ENCODE results near the gene TNNC2. TPM values are rescaled to one million over a fixed set of nuclear protein-coding genes. Genes with fewer than 3 reads are reported as not detected.
"Not testable (repeated sequence)": the region's sequence is repeated elsewhere in the genome, so short reads cannot be mapped to it uniquely, and the experiment has no call there.

The TNNC2 gene
- 1 to 10 TPM in 2 of 4 donors, not detected in 2; 2.7 to 3.5 TPM for total RNA-seq

DNA sequence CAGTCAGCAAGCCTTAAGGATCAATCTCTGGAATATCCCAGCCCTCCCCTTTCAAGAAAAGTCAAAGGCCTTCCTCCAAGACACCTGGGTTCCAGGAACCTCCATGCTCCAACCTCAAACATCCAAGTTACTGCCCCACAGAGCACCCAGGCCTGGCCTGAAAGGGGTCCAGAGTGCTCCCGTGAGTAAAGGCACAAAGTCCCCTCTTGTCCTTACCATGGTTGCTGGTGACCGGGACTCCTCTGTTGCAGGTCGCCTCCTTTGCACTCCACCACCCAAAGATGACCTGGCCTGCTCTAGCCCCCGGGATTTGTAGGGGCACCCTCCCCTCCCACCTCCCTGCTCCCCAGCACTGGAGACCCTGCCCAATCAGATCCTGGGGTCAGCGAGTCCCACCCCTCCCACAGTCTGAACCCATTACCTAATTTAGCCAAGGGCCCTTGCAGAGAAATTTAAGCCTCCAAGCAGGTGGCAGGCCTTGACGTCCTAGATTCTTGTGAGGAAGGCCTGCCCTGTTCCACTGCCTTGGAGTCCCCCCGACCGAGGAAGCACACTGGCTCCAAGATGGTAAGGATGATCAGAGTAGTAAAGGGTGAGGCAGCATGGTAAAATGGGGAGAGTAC is at the start of gene TNNC2:
Gene TNNC2 (minus strand): TSS at position 283 of the 623 bp plus-strand sequence. CDS start 64 bp downstream, at position 219.
- H3K9me3 ChIP-seq, result no peaks in the 10 kb centered on the region
- TF ChIP-seq POLR2A (IDR thresholded peaks at IDR 0.05), result no peak
- TF ChIP-seq, protein P1, sequence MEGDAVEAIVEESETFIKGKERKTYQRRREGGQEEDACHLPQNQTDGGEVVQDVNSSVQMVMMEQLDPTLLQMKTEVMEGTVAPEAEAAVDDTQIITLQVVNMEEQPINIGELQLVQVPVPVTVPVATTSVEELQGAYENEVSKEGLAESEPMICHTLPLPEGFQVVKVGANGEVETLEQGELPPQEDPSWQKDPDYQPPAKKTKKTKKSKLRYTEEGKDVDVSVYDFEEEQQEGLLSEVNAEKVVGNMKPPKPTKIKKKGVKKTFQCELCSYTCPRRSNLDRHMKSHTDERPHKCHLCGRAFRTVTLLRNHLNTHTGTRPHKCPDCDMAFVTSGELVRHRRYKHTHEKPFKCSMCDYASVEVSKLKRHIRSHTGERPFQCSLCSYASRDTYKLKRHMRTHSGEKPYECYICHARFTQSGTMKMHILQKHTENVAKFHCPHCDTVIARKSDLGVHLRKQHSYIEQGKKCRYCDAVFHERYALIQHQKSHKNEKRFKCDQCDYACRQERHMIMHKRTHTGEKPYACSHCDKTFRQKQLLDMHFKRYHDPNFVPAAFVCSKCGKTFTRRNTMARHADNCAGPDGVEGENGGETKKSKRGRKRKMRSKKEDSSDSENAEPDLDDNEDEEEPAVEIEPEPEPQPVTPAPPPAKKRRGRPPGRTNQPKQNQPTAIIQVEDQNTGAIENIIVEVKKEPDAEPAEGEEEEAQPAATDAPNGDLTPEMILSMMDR (IDR thresholded peaks at IDR 0.05), result no peak
- no peaks in the 10 kb centered on the region for H3K27me3 ChIP-seq
- no peak for DNase-seq
- H3K27ac ChIP-seq, result no peak within 1 kb of the TSS
- peaks cover 5 to 26% (median 8%) of the 10 kb centered on the region in 4 donors for H3K4me1 ChIP-seq
- H3K36me3 ChIP-seq, result no peaks in the 10 kb centered on the region
- no peak within 1 kb of the TSS for H3K4me3 ChIP-seq

DNA sequence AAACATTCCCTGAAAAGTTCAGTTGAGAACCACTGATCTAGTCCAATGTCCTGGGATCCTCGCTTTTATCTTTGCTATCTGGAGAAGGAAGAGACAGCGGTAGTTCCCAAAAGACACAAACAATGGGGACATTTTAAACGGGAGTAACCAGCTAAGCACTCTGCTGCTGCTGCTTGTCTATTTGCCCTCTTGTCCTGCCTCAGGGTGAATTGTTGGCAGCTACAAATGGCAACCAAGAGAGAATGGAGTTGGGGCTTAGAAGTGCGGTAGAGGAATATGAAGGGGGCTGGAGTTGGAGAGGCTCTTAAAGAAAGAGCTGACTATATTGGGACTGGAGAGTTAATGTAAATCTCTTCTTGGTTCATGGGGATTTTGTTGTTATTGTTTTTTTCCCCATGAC is 47.5 kb upstream of the TNNC2 start:
- Histone ChIP-seq H3K9me3 (no peaks in the 10 kb centered on the region), H3K27me3 (no peaks in the 10 kb centered on the region), H3K4me3 (no peak overlapping the region), H3K27ac (no peak overlapping the region), H3K36me3 (peaks cover 0 to 18% (median 0%) of the 10 kb centered on the region in 3 donors), H3K4me1 (no peaks in the 10 kb centered on the region)
- no peak for TF ChIP-seq POLR2A (IDR thresholded peaks at IDR 0.05)
- TF ChIP-seq, protein P1 (IDR thresholded peaks at IDR 0.05), result no peak
- no peak for DNase-seq

DNA sequence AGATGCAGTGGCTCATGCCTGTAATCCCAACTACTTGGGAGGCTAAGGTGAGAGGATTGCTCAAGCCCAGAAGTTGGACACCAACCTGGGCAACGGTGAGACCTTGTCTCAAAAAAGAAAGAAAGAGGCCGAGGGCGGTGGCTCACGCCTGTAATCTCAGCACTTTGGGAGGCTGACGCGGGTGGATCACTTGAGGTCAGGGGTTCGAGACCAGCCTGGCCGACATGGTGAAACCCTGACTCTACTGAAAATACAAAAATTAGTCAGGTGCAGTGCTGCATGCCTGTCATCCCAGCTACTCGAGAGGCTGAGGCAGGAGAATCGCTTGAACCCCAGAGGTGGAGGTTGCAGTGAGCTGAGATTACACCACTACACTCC is 47.0 kb upstream of the TNNC2 start:
- H3K9me3 ChIP-seq, H3K27ac ChIP-seq, H3K27me3 ChIP-seq, DNase-seq, H3K4me3 ChIP-seq, H3K4me1 ChIP-seq: not testable (repeated sequence)
- peaks cover 0 to 18% (median 0%) of the 10 kb centered on the region in 3 donors for H3K36me3 ChIP-seq

DNA sequence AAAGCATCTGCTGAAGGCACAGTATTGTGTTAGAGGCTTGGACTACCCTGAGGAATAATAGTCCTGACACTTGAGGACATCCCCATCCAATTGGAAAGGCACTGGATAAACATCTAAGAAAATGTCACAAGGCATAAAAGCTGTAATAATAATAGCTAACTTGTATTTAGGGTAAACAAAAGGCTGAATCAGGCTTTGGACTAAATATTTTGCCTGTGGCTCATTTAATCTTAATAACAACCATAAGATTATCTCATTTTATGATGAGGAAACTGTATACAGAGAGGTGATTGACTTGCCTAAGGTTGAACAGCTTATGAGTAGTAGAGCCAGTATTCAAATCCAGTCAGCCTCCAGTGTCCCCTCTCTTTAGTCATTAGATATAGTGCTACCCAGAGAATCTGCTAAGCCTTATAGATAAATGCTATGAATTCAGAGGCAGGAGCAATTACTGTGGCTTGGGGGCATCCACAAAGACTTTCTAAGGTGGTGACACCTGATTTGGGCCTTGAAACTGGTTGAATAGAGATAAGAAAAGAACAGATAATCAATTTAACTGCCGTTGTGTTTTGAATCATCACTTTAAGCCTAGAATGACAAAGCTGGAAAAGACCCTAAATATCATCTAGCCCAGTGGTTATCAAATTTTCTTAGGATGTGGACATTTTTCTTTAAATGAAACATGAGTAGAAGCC is 46.4 kb upstream of the TNNC2 start:
- H3K27ac ChIP-seq, result no peak overlapping the region
- no peak for DNase-seq
- no peak overlapping the region for H3K4me3 ChIP-seq
- no peaks in the 10 kb centered on the region for H3K27me3 ChIP-seq
- peaks cover 0 to 18% (median 0%) of the 10 kb centered on the region in 3 donors for H3K36me3 ChIP-seq
- no peaks in the 10 kb centered on the region for H3K4me1 ChIP-seq
- TF ChIP-seq, protein P1 (IDR thresholded peaks at IDR 0.05), result no peak
- TF ChIP-seq POLR2A (IDR thresholded peaks at IDR 0.05), result no peak
- no peaks in the 10 kb centered on the region for H3K9me3 ChIP-seq

DNA sequence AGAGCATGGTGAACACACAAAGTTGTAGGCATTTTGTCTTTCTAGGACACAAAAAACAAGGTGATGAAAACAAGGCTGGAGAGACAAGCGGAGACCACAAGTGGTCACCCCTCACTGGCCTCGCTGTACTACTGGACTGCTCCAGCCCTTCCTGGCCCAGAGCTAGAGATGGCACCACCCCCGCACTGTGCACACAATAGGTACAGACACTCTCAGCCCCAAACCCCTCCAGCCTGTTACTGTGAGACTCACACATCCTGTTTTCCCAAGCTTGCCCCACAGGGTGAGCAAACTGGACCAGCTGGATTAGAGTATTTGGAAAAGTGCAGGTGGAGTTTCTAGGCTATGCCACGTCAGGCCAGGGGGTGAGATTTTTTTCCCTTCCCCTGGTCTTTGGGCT is 45.5 kb upstream of the TNNC2 start:
- H3K9me3 ChIP-seq, result no peaks in the 10 kb centered on the region
- no peak overlapping the region for H3K27ac ChIP-seq
- TF ChIP-seq, protein P1 (IDR thresholded peaks at IDR 0.05), result no peak
- no peak for TF ChIP-seq POLR2A (IDR thresholded peaks at IDR 0.05)
- H3K27me3 ChIP-seq, result no peaks in the 10 kb centered on the region
- peaks cover 0 to 3% (median 0%) of the 10 kb centered on the region in 4 donors for H3K4me1 ChIP-seq
- peaks cover 0 to 10% (median 0%) of the 10 kb centered on the region in 3 donors for H3K36me3 ChIP-seq
- DNase-seq, result no peak
- H3K4me3 ChIP-seq, result no peak overlapping the region

DNA sequence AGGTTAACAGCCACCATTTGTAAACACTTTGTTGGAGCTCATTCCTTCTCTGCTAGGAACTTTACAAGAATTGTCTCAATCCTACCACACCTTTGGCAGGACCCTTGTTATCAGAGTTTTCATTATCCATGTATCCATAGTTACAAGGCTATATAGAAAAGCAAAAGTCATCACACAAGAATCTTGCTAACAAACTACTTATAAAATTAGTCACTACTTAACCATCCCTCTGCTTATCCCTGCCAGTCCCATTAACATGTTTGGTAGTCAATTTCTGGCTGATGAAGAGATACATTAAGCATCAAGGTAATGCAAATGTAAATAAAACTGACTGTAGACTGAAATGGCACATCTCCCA is 40.7 kb upstream of the TNNC2 start:
- Histone ChIP-seq H3K4me1 (peaks cover 0 to 29% (median 0%) of the 10 kb centered on the region in 4 donors), H3K4me3 (no peak overlapping the region), H3K27me3 (no peaks in the 10 kb centered on the region), H3K36me3 (no peaks in the 10 kb centered on the region), H3K9me3 (no peaks in the 10 kb centered on the region), H3K27ac (peak overlapping the region in 1 of 4 donors; percentile 62)
- DNase-seq, result no peak
- TF ChIP-seq, protein P1 (IDR thresholded peaks at IDR 0.05), result no peak
- no peak for TF ChIP-seq POLR2A (IDR thresholded peaks at IDR 0.05)

Measured in Peyer's patch (tissue), 4 donors.